Lung (tissue), 12 donors: ENCODE data around the gene EDEM2. TPM values are rescaled to one million over a fixed set of nuclear protein-coding genes. Genes with fewer than 3 reads are reported as not detected.
A peak's percentile ranks its signal among the peaks of the same experiment; 100 is the strongest.

Experiments used
- ATAC-seq: fragments of 200-7000 bp; cut with Tn5 transposase; one replicate; pipeline ENCODE4 v1.9.1; 2020; ENCODE audit warnings: moderate number of reproducible peaks; ENCODE audit not compliant: insufficient read depth, low FRiP score
- DNase-seq, 3 donors: peaks; one replicate each; pipeline ENCODE4 v3.0.0-alpha.2; 2013 to 2017
- H3K27ac ChIP-seq, 2 donors: one replicate each; pipeline ENCODE4 v1.5.1; 2013; ENCODE audit warnings: mild to moderate bottlenecking in 2 of 2, moderate library complexity in 2 of 2, control low read depth in 1 of 2, inconsistent platforms in 1 of 2, low read depth in 1 of 2, low read length in 1 of 2
- H3K27me3 ChIP-seq, 3 donors: one replicate each; pipeline ENCODE4 v1.5.1; 2013; ENCODE audit warnings: low read length in 2 of 3; ENCODE audit not compliant: control insufficient read depth in 3 of 3, insufficient read depth in 3 of 3
- H3K36me3 ChIP-seq, 4 donors: one replicate each; pipeline ENCODE4 v1.5.1; 2013; ENCODE audit warnings: low read length in 4 of 4, mild to moderate bottlenecking in 1 of 4, moderate library complexity in 1 of 4; ENCODE audit not compliant: control insufficient read depth in 4 of 4, insufficient read depth in 4 of 4
- H3K4me1 ChIP-seq, 5 donors: one replicate each; pipeline ENCODE4 v1.5.1; 2013; ENCODE audit warnings: low read length in 5 of 5, mild to moderate bottlenecking in 2 of 5, moderate library complexity in 1 of 5; ENCODE audit not compliant: control insufficient read depth in 5 of 5, insufficient read depth in 5 of 5
- H3K4me3 ChIP-seq: one replicate; pipeline ENCODE4 v1.5.1; 2013; ENCODE audit warnings: mild to moderate bottlenecking, control low read depth, moderate library complexity
- H3K9ac ChIP-seq, 2 donors: one replicate each; pipeline ENCODE4 v1.5.1; 2013; ENCODE audit warnings: low read length in 2 of 2, control low read depth in 1 of 2; ENCODE audit not compliant: insufficient read depth in 1 of 2
- H3K9me3 ChIP-seq, 4 donors: one replicate each; pipeline ENCODE4 v1.5.1; 2013; ENCODE audit warnings: low read length in 3 of 4, mild to moderate bottlenecking in 1 of 4, moderate library complexity in 1 of 4; ENCODE audit not compliant: control insufficient read depth in 4 of 4, insufficient read depth in 3 of 4
- CTCF ChIP-seq: IDR thresholded peaks from 2 replicates; pipeline ENCODE4 v1.5.1; 2012; ENCODE audit warnings: mild to moderate bottlenecking; ENCODE audit errors: control extremely low read depth, extremely low read depth
- WGBS, 2 donors: extraction: QIAGEN DNeasy Blood & Tissue Kit; methylation state at CpG; one replicate each; pipeline ENCODE4 v1.1.7; 2013; 5-methylcytosine and 5-hydroxymethylcytosine counted together
- polyA plus RNA-seq, 2 donors: library from polyadenylated mRNA; stranded (reverse); fragments of 200-250 nt; gene quantifications; one replicate each; pipeline ENCODE4 v1.2.1, GENCODE V29; 2013
- total RNA-seq, 2 donors: library from RNA; depleted of rRNA in 1 of 2; stranded (reverse); fragments of >200 nt in 1 of 2; gene quantifications; one replicate each; pipeline ENCODE4 v1.2.1, GENCODE V29; 2014 to 2021
- donor health status: control.
- donor health status: control.
- donor health status: Bipolar disorder and iron deficiency.
- donor health status: healthy.
- donor health status: DM: yes; HTN: yes; CAD: no.

EDEM2 gene
- total and polyA plus RNA-seq, 4 donors: 19.4 to 51.6 (median 34.2) TPM

GRCh38 chr20:35125753-35126152, 21.4 kb downstream of the EDEM2 start:
- no peak overlapping the region for H3K9ac ChIP-seq
- ATAC-seq (no peak), DNase-seq (no peak)
- TF ChIP-seq CTCF: no peak
- H3K9me3 ChIP-seq: no peaks in the 10 kb centered on the region
- no peaks in the 10 kb centered on the region for H3K4me1 ChIP-seq
- 88 to 91% methylated on average over 5 of the region's 5 CpGs for WGBS, 2 donors
- no peak overlapping the region for H3K4me3 ChIP-seq
- H3K27ac ChIP-seq: no peak overlapping the region
- H3K36me3 ChIP-seq: peaks cover 7 to 27% (median 18%) of the 10 kb centered on the region in 4 donors
- no peaks in the 10 kb centered on the region for H3K27me3 ChIP-seq

- Histone ChIP-seq H3K4me1 (no peaks in the 10 kb centered on the region), H3K27ac (no peak overlapping the region), H3K9ac (no peak overlapping the region), H3K9me3 (no peaks in the 10 kb centered on the region), H3K27me3 (no peaks in the 10 kb centered on the region), H3K4me3 (no peak overlapping the region), H3K36me3 (peaks cover 3 to 38% (median 28%) of the 10 kb centered on the region in 4 donors)
- WGBS, 2 donors: 82 to 94% methylated on average over 5 of the region's 5 CpGs
- no peak for TF ChIP-seq CTCF
- no peak for DNase-seq
- no peak for ATAC-seq
Observed at GRCh38 chr20:35122756-35123405, 24.3 kb downstream of the EDEM2 start.

- H3K9ac ChIP-seq: no peak overlapping the region
- H3K4me1 ChIP-seq: no peaks in the 10 kb centered on the region
- H3K27me3 ChIP-seq: no peaks in the 10 kb centered on the region
- H3K27ac ChIP-seq: peak overlapping the region in 1 of 2 donors; percentile 0
- H3K36me3 ChIP-seq: peaks cover 3 to 38% (median 26%) of the 10 kb centered on the region in 4 donors
- H3K4me3 ChIP-seq: no peak overlapping the region
- H3K9me3 ChIP-seq: no peaks in the 10 kb centered on the region
- WGBS, 2 donors: 95% methylated on average over 7 of the region's 7 CpGs
- DNase-seq (no peak), ATAC-seq (no peak)
- TF ChIP-seq CTCF: no peak
Observed at GRCh38 chr20:35121186-35121585, 25.9 kb downstream of the EDEM2 start.
